ENCODE data around the gene CHPF.

- TF ChIP-seq CTCF (IDR thresholded peaks at IDR 0.05; ENCODE audit: insufficient read depth, low read length, poor library complexity, severe bottlenecking) (no peak), EZH2phosphoT487 (conservative IDR thresholded peaks at IDR 0.05; ENCODE audit: low read length) (no peak)
Measured at GRCh38 chr2:219514196-219514761, 29.3 kb downstream of the CHPF start, which contains the start of gene ASIC4.

Data from SU-DHL-6 (cell line).